Adrenal gland (tissue), 12 donors: Measurements from ENCODE around the gene COG7. TPM values are rescaled to one million over a fixed set of nuclear protein-coding genes. Genes with fewer than 3 reads are reported as not detected.

ENCODE experiments used
- DNase-seq, 7 donors: peaks; one replicate each; pipeline ENCODE4 v3.0.0-alpha.2; 2019 to 2020
- H3K27ac ChIP-seq, 5 donors: fragments of 200-600 bp; sonication (generic) in 4 of 5; 1 replicate in 3 of 5; 2 replicates in 2 of 5; pipeline versions ENCODE4 v1.5.1 to v1.8.0; 2016 to 2020; ENCODE audit warnings: mild to moderate bottlenecking in 1 of 5
- H3K27me3 ChIP-seq: fragments of 200-600 bp; 2 replicates; pipeline ENCODE4 v1.8.0; 2021
- H3K36me3 ChIP-seq, 2 donors: fragments of 200-600 bp; replicated peaks in 1 of 2; 1 replicate in 1 of 2; 2 replicates in 1 of 2; pipeline versions ENCODE4 v1.5.1 to v1.8.0; 2018 to 2022
- H3K4me1 ChIP-seq, 2 donors: fragments of 200-600 bp; replicated peaks in 1 of 2; 1 replicate in 1 of 2; 2 replicates in 1 of 2; pipeline versions ENCODE4 v1.5.1 to v1.8.0; 2018 to 2021
- H3K4me3 ChIP-seq, 4 donors: fragments of 200-600 bp; sonication (generic) in 3 of 4; one replicate each; pipeline ENCODE4 v1.5.1; 2016 to 2018
- H3K9me3 ChIP-seq, 3 donors: fragments of 200-600 bp; sonication (generic) in 1 of 3; replicated peaks in 1 of 3; 1 replicate in 2 of 3; 2 replicates in 1 of 3; pipeline versions ENCODE4 v1.5.1 to v1.8.0; 2016 to 2021
- CTCF ChIP-seq, 6 experiments: fragments of 450-650 bp in 4 of 6; fragments of 200-600 bp in 2 of 6; sonication (generic) in 1 of 6; IDR thresholded peaks; 1 replicate in 5 of 6; 2 replicates in 1 of 6; pipeline versions ENCODE4 v1.5.1 to v1.8.0; 2016 to 2021; ENCODE audit warnings: antibody characterized with exemption in 6 of 6, mild to moderate bottlenecking in 2 of 6, moderate library complexity in 1 of 6
- POLR2A ChIP-seq, 2 donors: fragments of 450-650 bp; IDR thresholded peaks; one replicate each; pipeline ENCODE4 v1.6.1; 2017; ENCODE audit warnings: antibody characterized with exemption in 2 of 2, mild to moderate bottlenecking in 2 of 2, moderate library complexity in 1 of 2
- WGBS, 4 donors: extraction: QIAGEN DNeasy Blood & Tissue Kit in 2 of 4; methylation state at CpG; one replicate each; pipeline versions ENCODE4 v1.1.5 to v1.1.7; 2013 to 2017; 5-methylcytosine and 5-hydroxymethylcytosine counted together
- intact Hi-C, 2 donors: fragments of 100-400 bp; cut with DNase I; formaldehyde crosslinking; loops; one replicate each; pipeline versions ENCODE4 v1.14.1 to v1.15.0; 2022 to 2023
- polyA plus RNA-seq, 3 donors: library from polyadenylated mRNA; stranded (reverse); fragments of 200-250 nt in 2 of 3; fragments of 350-450 nt in 1 of 3; fragmentation: Illumina TruSeq in 1 of 3; extraction: RNeasy Lipid Tissue Mini Kit (QIAGEN cat#74804) in 1 of 3; gene quantifications; one replicate each; pipeline ENCODE4 v1.2.3, GENCODE V29; 2013 to 2014
- total RNA-seq, 9 donors: library from RNA; depleted of rRNA in 4 of 9; stranded (reverse); fragments of >200 nt in 4 of 9; fragments of 120-200 nt in 1 of 9; fragmentation: NEBNext Ultra II Directional in 1 of 9; extraction: Animal tissue kit (Norgen Biotek cat#: 25700) in 1 of 9; gene quantifications; one replicate each; pipeline versions ENCODE4 v1.1.0 to v1.2.4, GENCODE V29; 2013 to 2023
- donor health status: healthy with polysubstance abuse.
- donor health status: Bipolar disorder and iron deficiency.
- donor health status: DM: yes; HTN: yes; CAD: no.
- donor health status: DM: no; HTN: no; CAD: no.
- donor health status: DM: no; HTN: no; CAD: no.
- donor health status: DM: yes; HTN: yes; CAD: no.

The COG7 gene
- total and polyA plus RNA-seq, 12 donors, result 10.7 to 50.1 (median 21.4) TPM

GRCh38 chr16:23407436-23408127, 45.4 kb downstream of the COG7 start:
- intact Hi-C loops, result no loop called here
- H3K27me3 ChIP-seq, result no peaks in the 10 kb centered on the region
- H3K27ac ChIP-seq, result no peak overlapping the region
- no peaks in the 10 kb centered on the region for H3K4me1 ChIP-seq
- DNase-seq, result no peak
- H3K9me3 ChIP-seq, result no peaks in the 10 kb centered on the region
- peaks cover 0 to 58% of the 10 kb centered on the region in 2 donors for H3K36me3 ChIP-seq
- TF ChIP-seq POLR2A (IDR thresholded peaks at IDR 0.05) (no peak), CTCF (IDR thresholded peaks at IDR 0.05) (no peak)
- WGBS, 4 donors, result 93 to 95% (median 95%) methylated on average over 4 to 9 of the region's 9 CpGs
- H3K4me3 ChIP-seq, result no peak overlapping the region

GRCh38 chr16:23406546-23407240, 46.3 kb downstream of the COG7 start:
- intact Hi-C loops, result no loop called here
- Histone ChIP-seq H3K27ac (no peak overlapping the region), H3K9me3 (no peaks in the 10 kb centered on the region), H3K4me1 (no peaks in the 10 kb centered on the region), H3K27me3 (no peaks in the 10 kb centered on the region), H3K36me3 (peaks cover 0 to 53% of the 10 kb centered on the region in 2 donors), H3K4me3 (no peak overlapping the region)
- WGBS, 4 donors, result 93 to 97% (median 95%) methylated on average over 5 to 6 of the region's 6 CpGs
- TF ChIP-seq CTCF (IDR thresholded peaks at IDR 0.05) (no peak), POLR2A (IDR thresholded peaks at IDR 0.05) (no peak)
- no peak for DNase-seq

- intact Hi-C loops, result no loop called here
- no peak for TF ChIP-seq POLR2A (IDR thresholded peaks at IDR 0.05)
- TF ChIP-seq CTCF (IDR thresholded peaks at IDR 0.05), result no peak
- Histone ChIP-seq H3K36me3 (peaks cover 0 to 53% of the 10 kb centered on the region in 2 donors), H3K4me1 (no peaks in the 10 kb centered on the region), H3K27me3 (no peaks in the 10 kb centered on the region), H3K4me3 (no peak overlapping the region), H3K27ac (no peak overlapping the region), H3K9me3 (no peaks in the 10 kb centered on the region)
- 82 to 94% (median 89%) methylated on average over 2 of the region's 2 CpGs for WGBS, 4 donors
- no peak for DNase-seq
These were observed 47.0 kb downstream of the COG7 start for GRCh38 chr16:23406024-23406423.

- H3K9me3 ChIP-seq, result no peaks in the 10 kb centered on the region
- intact Hi-C loops, result no loop called here
- no peaks in the 10 kb centered on the region for H3K27me3 ChIP-seq
- H3K27ac ChIP-seq, result no peak overlapping the region
- peaks cover 0 to 74% of the 10 kb centered on the region in 2 donors for H3K36me3 ChIP-seq
- no peaks in the 10 kb centered on the region for H3K4me1 ChIP-seq
- WGBS, 4 donors, result 77 to 90% (median 87%) methylated on average over 8 to 11 of the region's 11 CpGs
- H3K4me3 ChIP-seq, result no peak overlapping the region
- DNase-seq, result no peak
- TF ChIP-seq CTCF (IDR thresholded peaks at IDR 0.05) (no peak), POLR2A (IDR thresholded peaks at IDR 0.05) (no peak)
These were observed 49.4 kb downstream of the COG7 start for GRCh38 chr16:23403547-23403946.
